Measurements from ENCODE around the gene CD96. TPM values are rescaled to one million over a fixed set of nuclear protein-coding genes. Genes with fewer than 3 reads are reported as not detected.

Gene CD96
- total RNA-seq, 3 donors from 2014 or later = 1.4 to 8.2 (median 6.2) TPM

DNA sequence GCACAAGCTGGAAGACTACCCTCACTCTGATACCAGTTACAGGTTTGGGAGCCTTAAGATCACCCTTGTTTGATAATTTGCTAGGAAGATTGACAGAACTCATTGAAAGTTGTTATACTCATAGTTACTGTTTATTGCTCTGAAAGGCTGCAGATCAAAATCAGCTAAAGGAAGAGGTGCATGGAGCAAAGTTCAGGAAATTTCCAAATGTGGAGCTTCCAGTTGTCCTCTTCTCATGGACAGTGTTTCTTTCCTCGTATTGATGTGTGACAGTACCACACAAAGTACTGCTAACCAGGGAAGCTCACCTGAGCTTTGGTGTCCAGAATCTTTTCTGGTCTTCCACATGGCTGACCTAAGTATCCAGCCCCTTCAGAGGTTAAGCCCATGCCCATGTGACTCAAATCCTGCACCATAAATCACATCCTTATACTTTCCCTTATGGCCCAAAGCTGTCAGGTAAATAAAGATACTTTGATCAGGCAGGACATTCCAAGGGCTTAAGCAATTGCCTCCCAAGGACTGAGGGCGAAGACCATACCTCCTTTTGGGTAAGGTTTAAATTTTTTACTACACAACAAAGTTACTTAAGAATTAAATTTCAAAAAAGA is 146.3 kb downstream of the CD96 start:
- Histone ChIP-seq H3K4me3 (no peak overlapping the region), H3K36me3 (no peaks in the 10 kb centered on the region), H3K27ac (no peak overlapping the region), H3K27me3 (no peaks in the 10 kb centered on the region), H3K4me1 (no peaks in the 10 kb centered on the region), H3K9me3 (no peaks in the 10 kb centered on the region)
- TF ChIP-seq POLR2A (IDR thresholded peaks at IDR 0.05) (no peak), POLR2AphosphoS5 (IDR thresholded peaks at IDR 0.05) (no peak)
- TF ChIP-seq, protein P1, sequence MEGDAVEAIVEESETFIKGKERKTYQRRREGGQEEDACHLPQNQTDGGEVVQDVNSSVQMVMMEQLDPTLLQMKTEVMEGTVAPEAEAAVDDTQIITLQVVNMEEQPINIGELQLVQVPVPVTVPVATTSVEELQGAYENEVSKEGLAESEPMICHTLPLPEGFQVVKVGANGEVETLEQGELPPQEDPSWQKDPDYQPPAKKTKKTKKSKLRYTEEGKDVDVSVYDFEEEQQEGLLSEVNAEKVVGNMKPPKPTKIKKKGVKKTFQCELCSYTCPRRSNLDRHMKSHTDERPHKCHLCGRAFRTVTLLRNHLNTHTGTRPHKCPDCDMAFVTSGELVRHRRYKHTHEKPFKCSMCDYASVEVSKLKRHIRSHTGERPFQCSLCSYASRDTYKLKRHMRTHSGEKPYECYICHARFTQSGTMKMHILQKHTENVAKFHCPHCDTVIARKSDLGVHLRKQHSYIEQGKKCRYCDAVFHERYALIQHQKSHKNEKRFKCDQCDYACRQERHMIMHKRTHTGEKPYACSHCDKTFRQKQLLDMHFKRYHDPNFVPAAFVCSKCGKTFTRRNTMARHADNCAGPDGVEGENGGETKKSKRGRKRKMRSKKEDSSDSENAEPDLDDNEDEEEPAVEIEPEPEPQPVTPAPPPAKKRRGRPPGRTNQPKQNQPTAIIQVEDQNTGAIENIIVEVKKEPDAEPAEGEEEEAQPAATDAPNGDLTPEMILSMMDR (IDR thresholded peaks at IDR 0.05) = no peak
- DNase-seq (ENCODE audit: low spot score in 2 of 2) = no peak
- intact Hi-C loops (cut with DNase I; ENCODE audit: low total_unique reads) = no loop called here

- no peak overlapping the region for H3K4me3 ChIP-seq
- no peak overlapping the region for H3K27ac ChIP-seq
- H3K27me3 ChIP-seq = no peaks in the 10 kb centered on the region
- DNase-seq (ENCODE audit: low spot score in 2 of 2) = no peak
- TF ChIP-seq POLR2AphosphoS5 (IDR thresholded peaks at IDR 0.05) = no peak
- no peak for TF ChIP-seq POLR2A (IDR thresholded peaks at IDR 0.05)
- TF ChIP-seq, protein P1 (IDR thresholded peaks at IDR 0.05) = no peak
- intact Hi-C loops (cut with DNase I; ENCODE audit: low total_unique reads) = no loop called here
- H3K9me3 ChIP-seq = no peaks in the 10 kb centered on the region
- H3K36me3 ChIP-seq = no peaks in the 10 kb centered on the region
- no peaks in the 10 kb centered on the region for H3K4me1 ChIP-seq
These were observed 148.2 kb downstream of the CD96 start for GRCh38 chr3:111690242-111690641.

DNA sequence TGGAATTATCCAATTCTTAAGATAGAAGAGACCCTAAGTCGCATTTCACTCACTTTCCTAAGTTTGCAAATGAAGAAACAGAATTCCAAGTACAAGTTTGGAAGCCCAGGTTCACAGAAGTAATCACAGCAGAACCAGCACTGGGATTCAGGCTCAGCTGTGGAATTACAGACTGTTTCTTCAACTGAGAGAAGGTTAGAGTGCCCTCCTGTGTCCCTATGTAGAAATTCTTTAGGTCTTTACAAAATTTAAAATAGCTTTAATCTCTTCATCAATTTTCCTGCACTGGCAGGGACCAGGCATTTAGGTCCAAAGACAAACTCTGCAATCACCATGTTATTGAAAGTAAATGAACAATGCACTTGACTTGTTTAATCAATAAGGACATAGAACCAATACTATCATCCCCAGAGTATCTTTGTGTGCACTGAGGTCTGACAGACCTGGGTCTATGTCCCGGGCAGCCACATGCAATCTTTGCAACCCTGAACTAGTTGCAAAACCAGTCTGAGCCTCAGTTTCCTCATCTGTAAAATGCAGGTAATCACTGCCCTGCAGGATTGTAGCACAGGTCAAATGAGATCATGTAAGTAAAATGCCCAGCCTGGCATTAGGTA is 149.4 kb downstream of the CD96 start:
- intact Hi-C loops (cut with DNase I; ENCODE audit: low total_unique reads) = no loop called here
- no peak overlapping the region for H3K27ac ChIP-seq
- no peak for DNase-seq (ENCODE audit: low spot score in 2 of 2)

DNA sequence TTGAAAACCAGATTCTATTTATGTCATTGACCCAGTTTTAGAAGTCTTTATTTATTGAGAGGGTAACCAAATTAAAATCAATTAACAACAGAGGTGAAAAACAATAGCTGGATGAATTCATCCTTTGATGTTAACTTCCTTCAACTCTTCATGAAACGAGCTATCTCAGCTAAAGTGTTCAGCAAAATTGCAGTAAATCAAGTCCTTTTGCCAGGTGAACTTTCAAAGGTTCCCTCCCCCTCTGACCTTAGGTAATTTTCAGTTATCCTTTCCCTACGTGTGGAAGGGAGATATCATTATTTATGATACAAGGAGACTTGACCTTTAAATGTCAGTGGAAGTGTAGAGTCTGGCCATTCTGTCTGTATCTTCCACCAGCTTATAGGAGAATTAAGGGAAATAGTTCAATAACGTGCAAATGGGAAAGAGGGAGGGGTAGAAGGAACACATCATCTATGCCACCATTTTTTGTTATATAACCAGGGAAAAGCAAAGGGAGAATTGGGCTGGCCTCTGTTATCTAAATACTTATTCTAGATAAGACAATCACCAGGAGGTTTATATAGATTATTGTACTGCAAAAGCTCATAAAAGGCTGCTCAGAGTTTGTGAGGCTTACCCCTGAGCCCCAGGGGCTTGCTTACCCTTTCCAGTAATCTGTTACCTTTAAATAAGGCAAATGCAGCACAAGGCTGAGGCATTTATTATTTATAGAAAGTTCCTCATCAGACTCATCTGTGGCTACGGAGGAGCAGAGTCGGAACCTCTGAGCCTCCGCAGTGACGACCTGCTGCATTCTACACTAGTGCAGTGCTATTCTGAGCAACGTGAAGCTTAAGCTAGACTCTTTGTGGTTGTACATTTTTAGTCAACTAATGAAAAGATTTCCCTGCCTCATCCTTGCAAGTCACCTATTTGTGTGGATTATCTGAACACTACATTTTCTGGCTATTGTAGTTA is 150.9 kb downstream of the CD96 start:
- H3K9me3 ChIP-seq = no peaks in the 10 kb centered on the region
- no peaks in the 10 kb centered on the region for H3K27me3 ChIP-seq
- DNase-seq (ENCODE audit: low spot score in 2 of 2) = no peak
- intact Hi-C loops (cut with DNase I; ENCODE audit: low total_unique reads) = no loop called here
- no peaks in the 10 kb centered on the region for H3K36me3 ChIP-seq
- no peak overlapping the region for H3K27ac ChIP-seq
- H3K4me1 ChIP-seq = no peaks in the 10 kb centered on the region
- TF ChIP-seq, protein P1 (IDR thresholded peaks at IDR 0.05) = no peak
- no peak for TF ChIP-seq POLR2AphosphoS5 (IDR thresholded peaks at IDR 0.05)
- TF ChIP-seq POLR2A (IDR thresholded peaks at IDR 0.05) = no peak
- no peak overlapping the region for H3K4me3 ChIP-seq

More for the DNA sequence above, 149.4 kb downstream of the CD96 start:
- Histone ChIP-seq H3K36me3 (no peaks in the 10 kb centered on the region), H3K4me3 (no peak overlapping the region), H3K9me3 (no peaks in the 10 kb centered on the region), H3K27me3 (no peaks in the 10 kb centered on the region), H3K4me1 (no peaks in the 10 kb centered on the region)
- TF ChIP-seq POLR2A (IDR thresholded peaks at IDR 0.05) = no peak
- no peak for TF ChIP-seq POLR2AphosphoS5 (IDR thresholded peaks at IDR 0.05)
- TF ChIP-seq, protein P1 (IDR thresholded peaks at IDR 0.05) = no peak

Measured in breast epithelium (tissue), 4 donors.